Liver (tissue), 9 donors: Measurements from ENCODE around the gene CPEB1. TPM values are rescaled to one million over a fixed set of nuclear protein-coding genes. Genes with fewer than 3 reads are reported as not detected.

Source experiments
- DNase-seq: peaks from one replicate; pipeline ENCODE4 v3.0.0-alpha.2; 2017; ENCODE audit warnings: low spot score
- H3K27ac ChIP-seq, 2 donors: one replicate each; pipeline ENCODE4 v1.7.0; 2013; ENCODE audit warnings: inconsistent platforms in 2 of 2, low read length in 2 of 2, control low read depth in 1 of 2, low read depth in 1 of 2, mild to moderate bottlenecking in 1 of 2
- H3K27me3 ChIP-seq, 4 donors: one replicate each; pipeline versions ENCODE4 v1.6.1 to v1.7.0; 2013; ENCODE audit warnings: low read length in 3 of 4, inconsistent platforms in 1 of 4, mild to moderate bottlenecking in 1 of 4, moderate library complexity in 1 of 4; ENCODE audit not compliant: control insufficient read depth in 4 of 4, insufficient read depth in 4 of 4
- H3K36me3 ChIP-seq, 4 donors: one replicate each; pipeline versions ENCODE4 v1.6.1 to v1.7.0; 2013; ENCODE audit warnings: low read length in 3 of 4, mild to moderate bottlenecking in 3 of 4, low read depth in 1 of 4, moderate library complexity in 1 of 4; ENCODE audit not compliant: control insufficient read depth in 4 of 4, insufficient read depth in 3 of 4
- H3K4me1 ChIP-seq, 4 donors: one replicate each; pipeline versions ENCODE4 v1.6.1 to v1.7.0; 2013; ENCODE audit warnings: low read length in 3 of 4, mild to moderate bottlenecking in 3 of 4, moderate library complexity in 1 of 4; ENCODE audit not compliant: control insufficient read depth in 4 of 4, insufficient read depth in 4 of 4
- H3K4me3 ChIP-seq, 3 donors: one replicate each; pipeline versions ENCODE4 v1.6.1 to v1.7.0; 2013; ENCODE audit warnings: low read length in 3 of 3, control low read depth in 1 of 3, low read depth in 1 of 3, mild to moderate bottlenecking in 1 of 3
- H3K9ac ChIP-seq, 2 donors: one replicate each; pipeline ENCODE4 v1.7.0; 2013; ENCODE audit warnings: low read length in 2 of 2, mild to moderate bottlenecking in 2 of 2, moderate library complexity in 2 of 2, control low read depth in 1 of 2, low read depth in 1 of 2
- H3K9me3 ChIP-seq, 4 donors: one replicate each; pipeline versions ENCODE4 v1.6.1 to v1.7.0; 2013; ENCODE audit warnings: low read length in 3 of 4; ENCODE audit not compliant: control insufficient read depth in 4 of 4
- EGR1 ChIP-seq, 2 donors: IDR thresholded peaks; 2 replicates each; pipeline ENCODE4 v1.6.1; 2016 to 2018; ENCODE audit warnings: antibody characterized with exemption in 2 of 2, low read depth in 2 of 2
- FOXA1 ChIP-seq: IDR thresholded peaks from 2 replicates; pipeline ENCODE4 v1.6.1; 2016; ENCODE audit warnings: antibody characterized with exemption
- FOXA2 ChIP-seq: IDR thresholded peaks from 2 replicates; pipeline ENCODE4 v1.6.1; 2016; ENCODE audit warnings: antibody characterized with exemption
- GABPA ChIP-seq, 2 donors: IDR thresholded peaks in 1 of 2; conservative IDR thresholded peaks in 1 of 2; 2 replicates each; pipeline ENCODE4 v1.6.1; 2016; ENCODE audit warnings: antibody characterized with exemption in 2 of 2, mild to moderate bottlenecking in 1 of 2, moderate library complexity in 1 of 2
- HNF4A ChIP-seq, 2 donors: conservative IDR thresholded peaks; 2 replicates each; pipeline ENCODE4 v1.6.1; 2016; ENCODE audit warnings: antibody characterized with exemption in 2 of 2, mild to moderate bottlenecking in 2 of 2
- HNF4G ChIP-seq: IDR thresholded peaks from 2 replicates; pipeline ENCODE4 v1.6.1; 2016; ENCODE audit warnings: antibody characterized with exemption
- JUND ChIP-seq, 2 donors: IDR thresholded peaks; 2 replicates each; pipeline ENCODE4 v1.6.1; 2016; ENCODE audit warnings: antibody characterized with exemption in 2 of 2
- RAD21 ChIP-seq, 2 donors: IDR thresholded peaks; 2 replicates each; pipeline ENCODE4 v1.6.1; 2016; ENCODE audit warnings: antibody characterized with exemption in 2 of 2, mild to moderate bottlenecking in 2 of 2
- RXRA ChIP-seq, 2 donors: IDR thresholded peaks; 2 replicates each; pipeline ENCODE4 v1.6.1; 2017 to 2018; ENCODE audit warnings: antibody characterized with exemption in 2 of 2, mild to moderate bottlenecking in 1 of 2
- SP1 ChIP-seq: IDR thresholded peaks from 2 replicates; pipeline ENCODE4 v1.6.1; 2018; ENCODE audit warnings: antibody characterized with exemption, mild to moderate bottlenecking
- TAF1 ChIP-seq: conservative IDR thresholded peaks from 2 replicates; pipeline ENCODE4 v1.6.1; 2016; ENCODE audit warnings: antibody characterized with exemption, mild to moderate bottlenecking
- YY1 ChIP-seq: IDR thresholded peaks from 2 replicates; pipeline ENCODE4 v1.6.1; 2016; ENCODE audit warnings: antibody characterized with exemption, mild to moderate bottlenecking
- polyA plus RNA-seq, 2 donors: library from polyadenylated mRNA; stranded (reverse) in 1 of 2; unstranded in 1 of 2; fragments of 200-250 nt in 1 of 2; fragments of >200 nt in 1 of 2; fragmentation: Nextera tagmentation in 1 of 2; extraction: Ambion mirVana in 1 of 2; gene quantifications; one replicate each; pipeline versions ENCODE4 v1.2.1 to v1.2.3, GENCODE V29; 2013 to 2015
- total RNA-seq, 2 donors: library from RNA; depleted of rRNA; stranded (reverse); fragments of >200 nt; gene quantifications; one replicate each; pipeline ENCODE4 v1.2.3, GENCODE V29; 2014
- TF ChIP-seq, protein P1 (sequence below): IDR thresholded peaks from 2 replicates; pipeline ENCODE4 v1.6.1; 2016; ENCODE audit warnings: antibody characterized with exemption
- TF ChIP-seq, protein P2 (sequence below): fragments of 150-350 bp; IDR thresholded peaks from 2 replicates; pipeline ENCODE4 v1.5.1; 2017; ENCODE audit warnings: improper control_type of control experiment, low read depth, low read length; ENCODE audit not compliant: missing input control
- TF ChIP-seq, protein P3 (sequence below): IDR thresholded peaks from 2 replicates; pipeline ENCODE4 v1.6.1; 2016; ENCODE audit warnings: antibody characterized with exemption
- TF ChIP-seq, protein P4 (sequence below): IDR thresholded peaks from 2 replicates; pipeline ENCODE4 v1.6.1; 2016; ENCODE audit warnings: antibody characterized with exemption, mild to moderate bottlenecking
- TF ChIP-seq, protein P5 (sequence below): IDR thresholded peaks from 2 replicates; pipeline ENCODE4 v1.6.1; 2016; ENCODE audit warnings: antibody characterized with exemption
- donor health status: healthy.
- donor health status: healthy.
- donor health status: healthy.
- donor health status: healthy.
- donor health status: healthy.

CPEB1 gene
- total and polyA plus RNA-seq, 4 donors = under 0.01 to 0.14 (median 0.05) TPM; not detected in 1

DNA sequence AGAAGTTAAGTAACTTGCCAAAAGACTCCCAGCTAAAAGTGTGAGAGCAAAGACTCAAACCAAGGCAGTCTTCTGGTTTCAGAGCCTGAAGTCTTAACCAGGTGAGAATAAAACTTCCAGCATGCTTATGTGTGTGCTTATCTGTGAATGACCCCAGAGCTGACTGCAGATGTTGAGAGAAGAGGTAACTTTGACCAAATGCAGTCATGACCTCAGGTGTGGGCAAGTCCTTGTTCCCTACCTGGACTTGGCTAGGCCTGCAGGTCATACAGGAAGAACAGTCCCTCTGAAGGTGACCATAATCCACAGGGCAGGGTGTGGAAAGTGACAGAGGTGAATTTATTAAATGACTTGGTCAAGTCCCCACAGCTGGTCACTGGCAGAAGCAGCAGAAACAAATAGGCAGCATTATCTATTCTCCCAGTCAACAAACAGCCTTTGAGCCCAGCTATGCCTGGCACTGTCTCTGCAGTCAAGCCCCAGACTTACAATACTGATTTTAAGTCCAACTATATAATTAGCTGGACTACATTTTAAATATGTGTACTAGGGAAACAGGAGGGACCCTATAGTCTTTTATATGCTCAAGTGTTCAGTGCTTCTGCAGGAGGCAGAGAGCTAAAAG is 3.0 kb upstream of the CPEB1 start:
- H3K4me1 ChIP-seq = peaks cover 4 to 16% (median 10%) of the 10 kb centered on the region in 4 donors
- no peak overlapping the region for H3K9ac ChIP-seq
- no peak overlapping the region for H3K4me3 ChIP-seq
- peaks cover 1 to 16% (median 6%) of the 10 kb centered on the region in 4 donors for H3K27me3 ChIP-seq
- no peak overlapping the region for H3K27ac ChIP-seq
- no peaks in the 10 kb centered on the region for H3K9me3 ChIP-seq
- H3K36me3 ChIP-seq = no peaks in the 10 kb centered on the region
- no peak for DNase-seq
- TF ChIP-seq, protein P1, sequence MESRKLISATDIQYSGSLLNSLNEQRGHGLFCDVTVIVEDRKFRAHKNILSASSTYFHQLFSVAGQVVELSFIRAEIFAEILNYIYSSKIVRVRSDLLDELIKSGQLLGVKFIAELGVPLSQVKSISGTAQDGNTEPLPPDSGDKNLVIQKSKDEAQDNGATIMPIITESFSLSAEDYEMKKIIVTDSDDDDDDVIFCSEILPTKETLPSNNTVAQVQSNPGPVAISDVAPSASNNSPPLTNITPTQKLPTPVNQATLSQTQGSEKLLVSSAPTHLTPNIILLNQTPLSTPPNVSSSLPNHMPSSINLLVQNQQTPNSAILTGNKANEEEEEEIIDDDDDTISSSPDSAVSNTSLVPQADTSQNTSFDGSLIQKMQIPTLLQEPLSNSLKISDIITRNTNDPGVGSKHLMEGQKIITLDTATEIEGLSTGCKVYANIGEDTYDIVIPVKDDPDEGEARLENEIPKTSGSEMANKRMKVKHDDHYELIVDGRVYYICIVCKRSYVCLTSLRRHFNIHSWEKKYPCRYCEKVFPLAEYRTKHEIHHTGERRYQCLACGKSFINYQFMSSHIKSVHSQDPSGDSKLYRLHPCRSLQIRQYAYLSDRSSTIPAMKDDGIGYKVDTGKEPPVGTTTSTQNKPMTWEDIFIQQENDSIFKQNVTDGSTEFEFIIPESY = no peak
- TF ChIP-seq SP1 (no peak), RXRA (IDR thresholded peaks at IDR 0.05) (no peak), FOXA2 (no peak), HNF4A (conservative IDR thresholded peaks at IDR 0.05) (no peak), JUND (IDR thresholded peaks at IDR 0.05) (no peak), EGR1 (IDR thresholded peaks at IDR 0.05; ENCODE audit: low read depth in 2 of 2) (no peak), TAF1 (no peak), RAD21 (IDR thresholded peaks at IDR 0.05) (no peak), FOXA1 (no peak), YY1 (no peak), GABPA (IDR thresholded peaks at IDR 0.05 in 1 of 2, conservative IDR thresholded peaks at IDR 0.05 in 1 of 2) (no peak), HNF4G (no peak)
- TF ChIP-seq, protein P2, sequence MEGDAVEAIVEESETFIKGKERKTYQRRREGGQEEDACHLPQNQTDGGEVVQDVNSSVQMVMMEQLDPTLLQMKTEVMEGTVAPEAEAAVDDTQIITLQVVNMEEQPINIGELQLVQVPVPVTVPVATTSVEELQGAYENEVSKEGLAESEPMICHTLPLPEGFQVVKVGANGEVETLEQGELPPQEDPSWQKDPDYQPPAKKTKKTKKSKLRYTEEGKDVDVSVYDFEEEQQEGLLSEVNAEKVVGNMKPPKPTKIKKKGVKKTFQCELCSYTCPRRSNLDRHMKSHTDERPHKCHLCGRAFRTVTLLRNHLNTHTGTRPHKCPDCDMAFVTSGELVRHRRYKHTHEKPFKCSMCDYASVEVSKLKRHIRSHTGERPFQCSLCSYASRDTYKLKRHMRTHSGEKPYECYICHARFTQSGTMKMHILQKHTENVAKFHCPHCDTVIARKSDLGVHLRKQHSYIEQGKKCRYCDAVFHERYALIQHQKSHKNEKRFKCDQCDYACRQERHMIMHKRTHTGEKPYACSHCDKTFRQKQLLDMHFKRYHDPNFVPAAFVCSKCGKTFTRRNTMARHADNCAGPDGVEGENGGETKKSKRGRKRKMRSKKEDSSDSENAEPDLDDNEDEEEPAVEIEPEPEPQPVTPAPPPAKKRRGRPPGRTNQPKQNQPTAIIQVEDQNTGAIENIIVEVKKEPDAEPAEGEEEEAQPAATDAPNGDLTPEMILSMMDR = no peak
- TF ChIP-seq, protein P3, sequence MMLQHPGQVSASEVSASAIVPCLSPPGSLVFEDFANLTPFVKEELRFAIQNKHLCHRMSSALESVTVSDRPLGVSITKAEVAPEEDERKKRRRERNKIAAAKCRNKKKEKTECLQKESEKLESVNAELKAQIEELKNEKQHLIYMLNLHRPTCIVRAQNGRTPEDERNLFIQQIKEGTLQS = no peak
- TF ChIP-seq, protein P4, sequence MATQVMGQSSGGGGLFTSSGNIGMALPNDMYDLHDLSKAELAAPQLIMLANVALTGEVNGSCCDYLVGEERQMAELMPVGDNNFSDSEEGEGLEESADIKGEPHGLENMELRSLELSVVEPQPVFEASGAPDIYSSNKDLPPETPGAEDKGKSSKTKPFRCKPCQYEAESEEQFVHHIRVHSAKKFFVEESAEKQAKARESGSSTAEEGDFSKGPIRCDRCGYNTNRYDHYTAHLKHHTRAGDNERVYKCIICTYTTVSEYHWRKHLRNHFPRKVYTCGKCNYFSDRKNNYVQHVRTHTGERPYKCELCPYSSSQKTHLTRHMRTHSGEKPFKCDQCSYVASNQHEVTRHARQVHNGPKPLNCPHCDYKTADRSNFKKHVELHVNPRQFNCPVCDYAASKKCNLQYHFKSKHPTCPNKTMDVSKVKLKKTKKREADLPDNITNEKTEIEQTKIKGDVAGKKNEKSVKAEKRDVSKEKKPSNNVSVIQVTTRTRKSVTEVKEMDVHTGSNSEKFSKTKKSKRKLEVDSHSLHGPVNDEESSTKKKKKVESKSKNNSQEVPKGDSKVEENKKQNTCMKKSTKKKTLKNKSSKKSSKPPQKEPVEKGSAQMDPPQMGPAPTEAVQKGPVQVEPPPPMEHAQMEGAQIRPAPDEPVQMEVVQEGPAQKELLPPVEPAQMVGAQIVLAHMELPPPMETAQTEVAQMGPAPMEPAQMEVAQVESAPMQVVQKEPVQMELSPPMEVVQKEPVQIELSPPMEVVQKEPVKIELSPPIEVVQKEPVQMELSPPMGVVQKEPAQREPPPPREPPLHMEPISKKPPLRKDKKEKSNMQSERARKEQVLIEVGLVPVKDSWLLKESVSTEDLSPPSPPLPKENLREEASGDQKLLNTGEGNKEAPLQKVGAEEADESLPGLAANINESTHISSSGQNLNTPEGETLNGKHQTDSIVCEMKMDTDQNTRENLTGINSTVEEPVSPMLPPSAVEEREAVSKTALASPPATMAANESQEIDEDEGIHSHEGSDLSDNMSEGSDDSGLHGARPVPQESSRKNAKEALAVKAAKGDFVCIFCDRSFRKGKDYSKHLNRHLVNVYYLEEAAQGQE = no peak
- TF ChIP-seq, protein P5, sequence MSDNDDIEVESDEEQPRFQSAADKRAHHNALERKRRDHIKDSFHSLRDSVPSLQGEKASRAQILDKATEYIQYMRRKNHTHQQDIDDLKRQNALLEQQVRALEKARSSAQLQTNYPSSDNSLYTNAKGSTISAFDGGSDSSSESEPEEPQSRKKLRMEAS = no peak
